ENCODE data around the gene PRG3.

Gene PRG3

GRCh38 chr11:57391539-57391938 is 10.6 kb upstream of the PRG3 start:
- no peaks in the 10 kb centered on the region for H3K27me3 ChIP-seq (ENCODE audit: insufficient read depth, low read depth)
- no peak overlapping the region for H2AFZ ChIP-seq (ENCODE audit: low read depth)
- H3K9ac ChIP-seq, result no peak overlapping the region
- TF ChIP-seq CTCF (conservative IDR thresholded peaks at IDR 0.05; ENCODE audit: low read depth, low read length), result no peak
- no peak overlapping the region for H3K27ac ChIP-seq
- no peaks in the 10 kb centered on the region for H3K4me1 ChIP-seq (ENCODE audit: low read depth, poor library complexity, severe bottlenecking)
- H3K4me2 ChIP-seq, result no peak overlapping the region
- no peaks in the 10 kb centered on the region for H3K36me3 ChIP-seq (ENCODE audit: insufficient read depth)
- H3K4me3 ChIP-seq (IDR thresholded peaks at IDR 0.05; ENCODE audit: insufficient read depth, low read depth, low read length), result no peak overlapping the region
- H4K20me1 ChIP-seq (ENCODE audit: insufficient read depth), result no peaks in the 10 kb centered on the region
- H3K79me2 ChIP-seq (ENCODE audit: insufficient read depth, low read depth), result no peaks in the 10 kb centered on the region

- Histone ChIP-seq H3K27ac (no peak overlapping the region), H3K79me2 (ENCODE audit: insufficient read depth, low read depth) (no peaks in the 10 kb centered on the region), H4K20me1 (ENCODE audit: insufficient read depth) (no peaks in the 10 kb centered on the region), H3K4me3 (IDR thresholded peaks at IDR 0.05; ENCODE audit: insufficient read depth, low read depth, low read length) (no peak overlapping the region), H3K36me3 (ENCODE audit: insufficient read depth) (no peaks in the 10 kb centered on the region), H3K4me2 (no peak overlapping the region), H3K9ac (no peak overlapping the region), H3K27me3 (ENCODE audit: insufficient read depth, low read depth) (no peaks in the 10 kb centered on the region), H2AFZ (ENCODE audit: low read depth) (no peak overlapping the region), H3K4me1 (ENCODE audit: low read depth, poor library complexity, severe bottlenecking) (no peaks in the 10 kb centered on the region)
- no peak for TF ChIP-seq CTCF (conservative IDR thresholded peaks at IDR 0.05; ENCODE audit: low read depth, low read length)
These were observed 10.2 kb upstream of the PRG3 start for GRCh38 chr11:57391111-57391510.

GRCh38 chr11:57390535-57390934 is 9.6 kb upstream of the PRG3 start, which contains the start of gene PRG2:
Gene PRG2 (minus strand): TSS chr11:57390650. CDS start chr11:57389944, 706 bp downstream.
- H3K4me2 ChIP-seq, result no peak within 1 kb of the TSS
- no peak within 1 kb of the TSS for H3K27ac ChIP-seq
- no peak within 1 kb of the TSS for H3K9ac ChIP-seq
- no peaks in the 10 kb centered on the region for H3K27me3 ChIP-seq (ENCODE audit: insufficient read depth, low read depth)
- no peaks in the 10 kb centered on the region for H3K79me2 ChIP-seq (ENCODE audit: insufficient read depth, low read depth)
- H3K4me3 ChIP-seq (IDR thresholded peaks at IDR 0.05; ENCODE audit: insufficient read depth, low read depth, low read length), result no peak within 1 kb of the TSS
- no peak for TF ChIP-seq CTCF (conservative IDR thresholded peaks at IDR 0.05; ENCODE audit: low read depth, low read length)
- H4K20me1 ChIP-seq (ENCODE audit: insufficient read depth), result no peaks in the 10 kb centered on the region
- H2AFZ ChIP-seq (ENCODE audit: low read depth), result no peak within 1 kb of the TSS
- H3K4me1 ChIP-seq (ENCODE audit: low read depth, poor library complexity, severe bottlenecking), result no peaks in the 10 kb centered on the region
- no peaks in the 10 kb centered on the region for H3K36me3 ChIP-seq (ENCODE audit: insufficient read depth)

- no peak overlapping the region for H3K27ac ChIP-seq
- H3K4me3 ChIP-seq (IDR thresholded peaks at IDR 0.05; ENCODE audit: insufficient read depth, low read depth, low read length), result no peak overlapping the region
- no peak overlapping the region for H3K4me2 ChIP-seq
- no peak overlapping the region for H3K9ac ChIP-seq
- no peaks in the 10 kb centered on the region for H3K4me1 ChIP-seq (ENCODE audit: low read depth, poor library complexity, severe bottlenecking)
- H3K27me3 ChIP-seq (ENCODE audit: insufficient read depth, low read depth), result no peaks in the 10 kb centered on the region
- H4K20me1 ChIP-seq (ENCODE audit: insufficient read depth), result no peaks in the 10 kb centered on the region
- H3K36me3 ChIP-seq (ENCODE audit: insufficient read depth), result no peaks in the 10 kb centered on the region
- H3K79me2 ChIP-seq (ENCODE audit: insufficient read depth, low read depth), result no peaks in the 10 kb centered on the region
- no peak for TF ChIP-seq CTCF (conservative IDR thresholded peaks at IDR 0.05; ENCODE audit: low read depth, low read length)
- no peak overlapping the region for H2AFZ ChIP-seq (ENCODE audit: low read depth)
These were observed 6.5 kb upstream of the PRG3 start for GRCh38 chr11:57387289-57388030.
